Activated CD4-positive, alpha-beta T cell treated with anti-CD3 and anti-CD28 coated beads, Interleukin-2, amount 10 ng/mL, durations not matched to agents 7 days and 5 days (primary cell): ENCODE data around the gene ITGA4. TPM values are rescaled to one million over a fixed set of nuclear protein-coding genes. Genes with fewer than 3 reads are reported as not detected.
"Not testable (repeated sequence)": the region's sequence is repeated elsewhere in the genome, so short reads cannot be mapped to it uniquely, and the experiment has no call there.

Experiments
- CTCF ChIA-PET: fragments of 350-600 bp; sonication (Branson Sonifier 250); formaldehyde crosslinking; loops from one replicate; lab custom pipeline; 2021; ENCODE audit warnings: antibody characterized with exemption; lab: Charles Lee
- POLR2A ChIA-PET: fragments of 350-600 bp; sonication (Branson Sonifier 250); formaldehyde crosslinking; loops from one replicate; lab custom pipeline; 2021; ENCODE audit warnings: antibody characterized with exemption; lab: Charles Lee
- DNase-seq: peaks from one replicate; pipeline ENCODE4 v3.0.0-alpha.2; 2020
- H3K27ac Mint-ChIP-seq: one replicate; pipeline ENCODE4 v1.8.0; 2021; ENCODE audit warnings: mild to moderate bottlenecking, moderate library complexity, mixed read lengths
- H3K27me3 Mint-ChIP-seq: one replicate; pipeline ENCODE4 v1.8.0; 2021; ENCODE audit warnings: mixed read lengths
- H3K36me3 Mint-ChIP-seq: one replicate; pipeline ENCODE4 v1.8.0; 2021; ENCODE audit warnings: low read depth, mixed read lengths
- H3K4me1 Mint-ChIP-seq: one replicate; pipeline ENCODE4 v1.8.0; 2021; ENCODE audit warnings: mixed read lengths
- H3K4me3 Mint-ChIP-seq: one replicate; pipeline ENCODE4 v1.8.0; 2021; ENCODE audit warnings: mild to moderate bottlenecking, moderate library complexity, mixed read lengths
- H3K9me3 Mint-ChIP-seq: one replicate; pipeline ENCODE4 v1.8.0; 2021; ENCODE audit warnings: mixed read lengths
- total RNA-seq, 2 experiments: library from RNA; stranded (reverse); gene quantifications; one replicate each; pipeline ENCODE4 v1.2.3, GENCODE V29; 2021

Gene ITGA4
- total RNA-seq, 2 experiments from 2014 or later: 160 to 163 TPM

DNA sequence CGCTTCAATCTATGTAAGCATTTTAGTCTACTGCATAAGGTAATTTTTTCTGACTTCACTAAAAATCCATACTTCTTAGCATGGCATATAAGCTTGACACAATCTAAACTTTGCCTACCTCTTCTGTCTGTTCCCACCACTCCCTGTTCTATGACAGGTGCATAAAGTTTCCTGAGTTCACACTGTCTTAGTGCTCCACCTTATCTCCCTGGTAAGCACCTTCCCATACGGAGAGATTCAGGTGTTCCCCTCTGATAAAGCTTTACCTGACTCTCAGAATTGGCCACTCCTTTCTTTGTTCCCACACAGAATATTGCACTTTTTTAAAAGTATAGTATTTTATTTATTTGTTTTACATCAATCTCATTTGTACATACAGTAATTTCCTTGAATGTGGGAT lies 16.8 kb upstream of the ITGA4 start:
- Mint-ChIP-seq H3K36me3 (no peaks in the 10 kb centered on the region), H3K27me3 (peaks cover 5% of the 10 kb centered on the region), H3K4me3 (no peak overlapping the region), H3K4me1 (peaks cover 41% of the 10 kb centered on the region), H3K9me3 (no peaks in the 10 kb centered on the region), H3K27ac (no peak overlapping the region)
- DNase-seq: no peak
- CTCF ChIA-PET: no interaction called here
- POLR2A ChIA-PET: no interaction called here

DNA sequence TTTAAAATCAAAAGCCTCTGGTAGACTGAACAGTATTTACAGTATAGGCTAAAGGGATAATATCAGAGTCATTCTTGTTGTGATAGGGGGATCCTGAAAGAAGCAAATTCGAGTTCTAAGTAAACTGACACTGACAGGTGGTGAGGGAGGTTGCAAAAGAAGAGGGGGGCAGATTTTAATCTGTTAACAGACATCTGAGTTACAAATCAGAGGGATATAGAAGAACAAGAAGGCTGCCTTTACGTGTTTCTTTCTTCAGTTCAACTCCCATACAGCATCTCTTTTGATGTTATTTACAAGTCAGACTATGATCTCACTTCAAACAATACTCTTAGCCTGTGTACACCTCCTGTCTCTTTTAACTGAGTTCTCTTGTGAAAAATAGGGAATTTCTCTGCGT lies 16.3 kb upstream of the ITGA4 start:
- Mint-ChIP-seq H3K36me3 (no peaks in the 10 kb centered on the region), H3K9me3 (no peaks in the 10 kb centered on the region), H3K27ac (no peak overlapping the region), H3K4me1 (peaks cover 41% of the 10 kb centered on the region), H3K4me3 (no peak overlapping the region), H3K27me3 (peaks cover 5% of the 10 kb centered on the region)
- no peak for DNase-seq
- CTCF ChIA-PET: no interaction called here
- POLR2A ChIA-PET: no interaction called here

DNA sequence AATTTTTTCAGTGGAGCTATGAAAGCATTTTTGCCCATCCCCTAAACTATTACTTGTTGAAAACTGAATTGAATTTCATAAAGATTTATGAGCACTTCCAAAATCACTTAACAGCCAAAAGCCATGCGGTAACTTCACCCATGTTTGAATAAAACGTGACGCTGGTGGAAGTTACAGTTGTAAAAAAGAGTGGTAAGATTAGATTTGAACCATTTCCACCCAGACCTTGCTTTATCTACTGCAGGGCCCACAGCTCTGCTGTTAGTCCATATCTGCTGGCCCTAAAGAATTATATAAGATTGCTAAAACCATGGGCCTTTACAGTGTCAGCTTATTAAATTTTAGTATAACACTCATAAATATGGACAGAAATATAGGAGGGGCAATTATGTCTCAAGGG lies 15.5 kb upstream of the ITGA4 start:
- Mint-ChIP-seq H3K27me3 (peaks cover 5% of the 10 kb centered on the region), H3K36me3 (peaks cover 2% of the 10 kb centered on the region), H3K4me3 (no peak overlapping the region), H3K4me1 (peaks cover 41% of the 10 kb centered on the region), H3K9me3 (no peaks in the 10 kb centered on the region), H3K27ac (no peak overlapping the region)
- DNase-seq: no peak
- ChIA-PET POLR2A (no interaction called here), CTCF (interaction anchor here (1.6 kb wide), 1 partner anchor 16 kb away, joined by 11 read pairs; the partner anchor contains the start of gene ITGA4)

GRCh38 chr2:181444654-181445053 lies 12.5 kb upstream of the ITGA4 start:
- POLR2A ChIA-PET: no interaction called here
- no peak for DNase-seq
- peaks cover 6% of the 10 kb centered on the region for H3K36me3 Mint-ChIP-seq
- H3K4me1 Mint-ChIP-seq: peaks cover 28% of the 10 kb centered on the region
- H3K4me3 Mint-ChIP-seq: no peak overlapping the region
- H3K9me3 Mint-ChIP-seq: peaks cover 4% of the 10 kb centered on the region
- peaks cover 2% of the 10 kb centered on the region for H3K27me3 Mint-ChIP-seq
- H3K27ac Mint-ChIP-seq: no peak overlapping the region
- CTCF ChIA-PET: interaction anchor here (1.2 kb wide), 1 partner anchor 10 kb away, joined by 3 read pairs; no protein-coding TSS in a partner anchor

DNA sequence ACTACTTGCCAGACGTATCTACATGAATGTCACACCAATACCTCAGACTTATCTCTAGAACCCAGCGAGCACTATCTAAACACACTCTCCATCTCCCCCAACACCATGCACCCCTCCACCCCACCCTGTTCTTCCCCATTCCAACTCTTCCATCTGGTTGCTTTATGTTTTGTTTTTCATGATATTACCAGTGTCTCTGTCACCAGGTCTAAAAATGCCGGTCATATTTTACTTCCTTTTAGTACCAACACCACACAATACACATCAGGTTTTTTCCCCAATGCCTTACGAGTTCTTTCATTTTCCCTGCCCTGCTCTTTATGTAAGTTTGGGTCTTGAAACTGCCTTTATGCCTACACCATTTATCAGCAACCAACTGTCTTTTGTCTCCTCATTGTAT lies 10.2 kb upstream of the ITGA4 start:
- ChIA-PET CTCF (interaction anchor here (0.7 kb wide), 1 partner anchor 375 kb away, joined by 3 read pairs; no protein-coding TSS in a partner anchor), POLR2A (no interaction called here)
- Mint-ChIP-seq H3K4me1 (peaks cover 18% of the 10 kb centered on the region), H3K27ac (peak overlapping the region; percentile 62), H3K27me3 (peaks cover 2% of the 10 kb centered on the region), H3K9me3 (peaks cover 9% of the 10 kb centered on the region), H3K4me3 (no peak overlapping the region), H3K36me3 (peaks cover 8% of the 10 kb centered on the region)
- DNase-seq: no peak

- POLR2A ChIA-PET, H3K9me3 Mint-ChIP-seq: not testable (repeated sequence)
Measured at GRCh38 chr2:181449278-181449677, 7.9 kb upstream of the ITGA4 start.

GRCh38 chr2:181454686-181455450 lies 2.3 kb upstream of the ITGA4 start:
- peaks cover 31% of the 10 kb centered on the region for H3K4me1 Mint-ChIP-seq
- ChIA-PET CTCF (interaction anchor here (0.8 to 2.4 kb wide), 10 partner anchors 9 to 351 kb away, joined by 3 to 10 read pairs (median 3); no protein-coding TSS in a partner anchor), POLR2A (interaction anchor here (0.7 kb wide), 1 partner anchor 17 kb away, joined by 5 read pairs; no protein-coding TSS in a partner anchor)
- peaks cover 6% of the 10 kb centered on the region for H3K9me3 Mint-ChIP-seq
- H3K4me3 Mint-ChIP-seq: no peak overlapping the region
- H3K27ac Mint-ChIP-seq: peak overlapping the region; percentile 97
- H3K27me3 Mint-ChIP-seq: no peaks in the 10 kb centered on the region
- DNase-seq: no peak
- H3K36me3 Mint-ChIP-seq: peaks cover 29% of the 10 kb centered on the region

More at GRCh38 chr2:181449278-181449677, 7.9 kb upstream of the ITGA4 start:
- H3K27ac Mint-ChIP-seq, H3K4me3 Mint-ChIP-seq, CTCF ChIA-PET, H3K27me3 Mint-ChIP-seq, H3K36me3 Mint-ChIP-seq, DNase-seq: not testable (repeated sequence)
- H3K4me1 Mint-ChIP-seq: peaks cover 12% of the 10 kb centered on the region

DNA sequence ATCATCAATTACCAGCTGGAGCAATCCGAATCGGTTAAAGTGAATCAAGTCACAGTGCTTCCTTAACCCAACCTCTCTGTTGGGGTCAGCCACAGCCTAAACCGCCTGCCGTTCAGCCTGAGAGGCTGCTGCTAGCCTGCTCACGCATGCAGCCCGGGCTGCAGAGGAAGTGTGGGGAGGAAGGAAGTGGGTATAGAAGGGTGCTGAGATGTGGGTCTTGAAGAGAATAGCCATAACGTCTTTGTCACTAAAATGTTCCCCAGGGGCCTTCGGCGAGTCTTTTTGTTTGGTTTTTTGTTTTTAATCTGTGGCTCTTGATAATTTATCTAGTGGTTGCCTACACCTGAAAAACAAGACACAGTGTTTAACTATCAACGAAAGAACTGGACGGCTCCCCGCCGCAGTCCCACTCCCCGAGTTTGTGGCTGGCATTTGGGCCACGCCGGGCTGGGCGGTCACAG lies 496 bp upstream of the ITGA4 start:
- CTCF ChIA-PET: interaction anchor here (0.6 to 2.9 kb wide), 26 partner anchors 11 to 375 kb away, joined by 3 to 23 read pairs (median 4); no protein-coding TSS in a partner anchor
- H3K4me3 Mint-ChIP-seq: peak overlapping the region; percentile 95

DNA sequence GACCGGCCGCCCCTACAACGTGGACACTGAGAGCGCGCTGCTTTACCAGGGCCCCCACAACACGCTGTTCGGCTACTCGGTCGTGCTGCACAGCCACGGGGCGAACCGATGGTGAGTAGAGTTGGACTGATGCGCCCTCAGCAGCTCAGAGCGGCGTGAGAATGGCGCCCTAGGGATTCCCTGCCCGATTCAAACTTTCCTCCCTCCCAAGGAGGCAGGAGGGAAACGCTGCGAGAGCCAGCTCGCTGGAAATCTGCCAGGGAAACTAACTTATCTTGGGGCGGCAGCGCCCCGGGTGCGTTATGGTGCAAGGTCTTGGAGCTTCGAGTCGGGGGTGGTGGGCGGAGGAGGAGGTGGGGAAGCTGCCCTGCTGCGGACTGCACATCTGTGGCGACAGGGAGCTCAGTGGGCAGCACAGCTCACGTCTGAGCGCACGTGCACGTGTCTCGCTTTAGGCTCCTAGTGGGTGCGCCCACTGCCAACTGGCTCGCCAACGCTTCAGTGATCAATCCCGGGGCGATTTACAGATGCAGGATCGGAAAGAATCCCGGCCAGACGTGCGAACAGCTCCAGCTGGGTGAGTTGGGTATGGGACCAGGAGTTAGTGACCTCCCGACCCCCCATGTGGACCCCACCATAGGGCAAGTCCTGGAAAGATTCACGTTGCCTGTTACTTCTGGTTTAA lies 697 bp downstream of the ITGA4 start:
- Mint-ChIP-seq H3K9me3 (no peaks in the 10 kb centered on the region), H3K27me3 (no peaks in the 10 kb centered on the region), H3K4me1 (peaks cover 53% of the 10 kb centered on the region), H3K27ac (peak overlapping the region; percentile 97), H3K4me3 (peak overlapping the region; percentile 95), H3K36me3 (peaks cover 52% of the 10 kb centered on the region)
- DNase-seq: peak; percentile 53
- ChIA-PET CTCF (interaction anchor here (0.6 to 2.9 kb wide), 32 partner anchors 10 to 480 kb away, joined by 3 to 23 read pairs (median 4); no protein-coding TSS in a partner anchor), POLR2A (interaction anchor here (0.6 to 2.1 kb wide), 6 partner anchors 80 to 353 kb away, joined by 3 to 16 read pairs (median 6); no protein-coding TSS in a partner anchor)

More for the DNA sequence above, 496 bp upstream of the ITGA4 start:
- Mint-ChIP-seq H3K27ac (peak overlapping the region; percentile 97), H3K27me3 (no peaks in the 10 kb centered on the region), H3K9me3 (peaks cover 3% of the 10 kb centered on the region), H3K4me1 (peaks cover 43% of the 10 kb centered on the region), H3K36me3 (peaks cover 43% of the 10 kb centered on the region)
- DNase-seq: peak; percentile 87
- POLR2A ChIA-PET: interaction anchor here (0.6 to 2.1 kb wide), 3 partner anchors 146 to 353 kb away, joined by 5 to 16 read pairs (median 7); no protein-coding TSS in a partner anchor

DNA sequence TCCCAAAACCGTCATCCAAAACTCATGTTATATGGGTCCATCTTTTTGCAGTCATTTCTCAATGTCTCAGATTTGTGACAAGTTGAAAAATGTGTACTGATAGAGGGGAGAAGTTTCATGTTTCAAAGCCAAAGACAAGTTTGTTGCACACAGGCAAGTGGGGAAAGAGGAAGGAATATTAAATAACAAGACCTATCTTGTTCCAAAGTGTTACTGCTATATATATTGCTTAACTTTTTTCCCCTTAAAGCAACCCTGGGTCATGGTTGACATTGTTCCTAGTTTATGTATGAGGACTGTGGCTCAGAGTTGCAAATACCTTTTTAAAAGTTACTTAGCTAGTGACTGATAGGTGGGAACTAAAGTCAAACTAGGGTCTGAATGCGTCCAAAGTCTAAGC lies 1.7 kb downstream of the ITGA4 start:
- Mint-ChIP-seq H3K27me3 (no peaks in the 10 kb centered on the region), H3K9me3 (no peaks in the 10 kb centered on the region), H3K27ac (peak overlapping the region; percentile 97), H3K4me1 (peaks cover 63% of the 10 kb centered on the region), H3K36me3 (peaks cover 62% of the 10 kb centered on the region), H3K4me3 (peak overlapping the region; percentile 95)
- ChIA-PET CTCF (interaction anchor here (2.9 kb wide), 1 partner anchor 151 kb away, joined by 16 read pairs; no protein-coding TSS in a partner anchor), POLR2A (interaction anchor here (1.9 kb wide), 1 partner anchor 155 kb away, joined by 7 read pairs; no protein-coding TSS in a partner anchor)
- no peak for DNase-seq

DNA sequence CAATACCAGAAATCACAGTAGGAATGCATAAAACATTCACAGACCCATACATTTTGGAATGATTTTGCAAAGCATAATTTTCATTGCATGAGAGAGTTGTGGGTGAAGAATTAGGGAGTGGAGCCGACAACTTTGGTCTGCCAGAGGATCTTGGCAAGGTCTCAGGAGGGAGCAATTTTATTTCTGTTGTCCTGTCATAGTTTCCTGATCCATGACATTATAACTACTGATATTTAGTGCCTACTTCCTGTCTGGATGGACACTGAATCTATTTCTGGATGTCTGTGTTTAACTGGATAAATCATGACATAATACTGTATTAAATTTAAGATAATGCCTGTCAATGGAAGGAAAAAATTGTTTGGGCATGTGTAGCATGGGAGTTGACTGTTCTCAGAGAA lies 2.4 kb downstream of the ITGA4 start:
- CTCF ChIA-PET: no interaction called here
- no peak for DNase-seq
- Mint-ChIP-seq H3K27me3 (no peaks in the 10 kb centered on the region), H3K4me1 (peaks cover 65% of the 10 kb centered on the region), H3K36me3 (peaks cover 68% of the 10 kb centered on the region), H3K9me3 (no peaks in the 10 kb centered on the region), H3K27ac (peak overlapping the region; percentile 97), H3K4me3 (peak overlapping the region; percentile 95)
- POLR2A ChIA-PET: no interaction called here
